ENCODE data around the gene MICU1. TPM values are rescaled to one million over a fixed set of nuclear protein-coding genes. Genes with fewer than 3 reads are reported as not detected.

Gene MICU1
- total and polyA plus RNA-seq, 2 of the 13 experiments (the other 11 are each of a cell fraction or from before 2014, with no cell fraction given) = 32.5 to 56.1 TPM

DNA sequence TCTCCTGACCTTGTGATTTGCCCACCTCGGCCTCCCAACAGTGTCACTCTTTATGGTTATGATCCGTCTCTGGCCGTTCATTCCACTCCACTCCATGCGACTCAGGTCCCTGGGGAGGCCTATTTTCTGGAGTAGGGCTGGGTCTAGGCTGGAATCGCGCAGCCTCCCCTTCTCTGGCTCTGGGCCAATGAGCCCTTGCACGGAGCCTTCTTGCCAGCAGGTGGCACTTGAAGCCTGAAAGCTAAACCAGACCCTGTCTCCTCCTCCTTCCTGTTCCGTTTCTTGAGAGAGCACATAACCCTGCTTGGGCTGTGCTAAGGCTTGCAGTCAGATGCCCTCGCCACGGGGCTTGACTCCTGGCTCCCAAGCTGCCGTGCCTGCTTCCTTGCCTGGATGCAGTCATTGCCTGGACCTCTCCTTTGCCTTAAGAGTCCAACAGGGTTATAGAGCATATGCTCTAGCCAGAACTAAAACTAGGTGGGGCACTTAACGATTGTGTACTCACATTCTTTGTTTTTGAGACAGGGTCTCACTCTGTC, 261.6 kb downstream of the MICU1 start (continued):
- no peak for TF ChIP-seq NR2C2 (CRISPR knock-in tag; IDR thresholded peaks at IDR 0.05; ENCODE audit: borderline replicate concordance)
- no peak for TF ChIP-seq ZNF790 (CRISPR knock-in tag; IDR thresholded peaks at IDR 0.05; ENCODE audit: borderline replicate concordance)
- TF ChIP-seq FIP1L1 (IDR thresholded peaks at IDR 0.05; ENCODE audit: borderline replicate concordance, insufficient read depth, low read depth, low read length) = no peak
- TF ChIP-seq KLF11 (CRISPR knock-in tag; IDR thresholded peaks at IDR 0.05) = no peak
- TF ChIP-seq ZNF619 (CRISPR knock-in tag; IDR thresholded peaks at IDR 0.05) = peak; percentile 85; the same call in 1 of the 2 replicates
- TF ChIP-seq MXD4 (CRISPR knock-in tag; IDR thresholded peaks at IDR 0.05) = no peak
- no peak for TF ChIP-seq ZNF674 (CRISPR knock-in tag; IDR thresholded peaks at IDR 0.05; ENCODE audit: low read depth)
- TF ChIP-seq, protein P1, sequence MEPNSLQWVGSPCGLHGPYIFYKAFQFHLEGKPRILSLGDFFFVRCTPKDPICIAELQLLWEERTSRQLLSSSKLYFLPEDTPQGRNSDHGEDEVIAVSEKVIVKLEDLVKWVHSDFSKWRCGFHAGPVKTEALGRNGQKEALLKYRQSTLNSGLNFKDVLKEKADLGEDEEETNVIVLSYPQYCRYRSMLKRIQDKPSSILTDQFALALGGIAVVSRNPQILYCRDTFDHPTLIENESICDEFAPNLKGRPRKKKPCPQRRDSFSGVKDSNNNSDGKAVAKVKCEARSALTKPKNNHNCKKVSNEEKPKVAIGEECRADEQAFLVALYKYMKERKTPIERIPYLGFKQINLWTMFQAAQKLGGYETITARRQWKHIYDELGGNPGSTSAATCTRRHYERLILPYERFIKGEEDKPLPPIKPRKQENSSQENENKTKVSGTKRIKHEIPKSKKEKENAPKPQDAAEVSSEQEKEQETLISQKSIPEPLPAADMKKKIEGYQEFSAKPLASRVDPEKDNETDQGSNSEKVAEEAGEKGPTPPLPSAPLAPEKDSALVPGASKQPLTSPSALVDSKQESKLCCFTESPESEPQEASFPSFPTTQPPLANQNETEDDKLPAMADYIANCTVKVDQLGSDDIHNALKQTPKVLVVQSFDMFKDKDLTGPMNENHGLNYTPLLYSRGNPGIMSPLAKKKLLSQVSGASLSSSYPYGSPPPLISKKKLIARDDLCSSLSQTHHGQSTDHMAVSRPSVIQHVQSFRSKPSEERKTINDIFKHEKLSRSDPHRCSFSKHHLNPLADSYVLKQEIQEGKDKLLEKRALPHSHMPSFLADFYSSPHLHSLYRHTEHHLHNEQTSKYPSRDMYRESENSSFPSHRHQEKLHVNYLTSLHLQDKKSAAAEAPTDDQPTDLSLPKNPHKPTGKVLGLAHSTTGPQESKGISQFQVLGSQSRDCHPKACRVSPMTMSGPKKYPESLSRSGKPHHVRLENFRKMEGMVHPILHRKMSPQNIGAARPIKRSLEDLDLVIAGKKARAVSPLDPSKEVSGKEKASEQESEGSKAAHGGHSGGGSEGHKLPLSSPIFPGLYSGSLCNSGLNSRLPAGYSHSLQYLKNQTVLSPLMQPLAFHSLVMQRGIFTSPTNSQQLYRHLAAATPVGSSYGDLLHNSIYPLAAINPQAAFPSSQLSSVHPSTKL (CRISPR knock-in tag; IDR thresholded peaks at IDR 0.05) = peak; percentile 10; the same call in 1 of the 2 replicates
- TF ChIP-seq ZNF274 (CRISPR knock-in tag; IDR thresholded peaks at IDR 0.05) = no peak
- TF ChIP-seq ZNF777 (CRISPR knock-in tag; IDR thresholded peaks at IDR 0.05) = no peak
- peak; percentile 54; the same call in 1 of the 2 replicates for TF ChIP-seq REPIN1 (CRISPR knock-in tag; IDR thresholded peaks at IDR 0.05; ENCODE audit: borderline replicate concordance, low read depth)
- TF ChIP-seq, protein P2, sequence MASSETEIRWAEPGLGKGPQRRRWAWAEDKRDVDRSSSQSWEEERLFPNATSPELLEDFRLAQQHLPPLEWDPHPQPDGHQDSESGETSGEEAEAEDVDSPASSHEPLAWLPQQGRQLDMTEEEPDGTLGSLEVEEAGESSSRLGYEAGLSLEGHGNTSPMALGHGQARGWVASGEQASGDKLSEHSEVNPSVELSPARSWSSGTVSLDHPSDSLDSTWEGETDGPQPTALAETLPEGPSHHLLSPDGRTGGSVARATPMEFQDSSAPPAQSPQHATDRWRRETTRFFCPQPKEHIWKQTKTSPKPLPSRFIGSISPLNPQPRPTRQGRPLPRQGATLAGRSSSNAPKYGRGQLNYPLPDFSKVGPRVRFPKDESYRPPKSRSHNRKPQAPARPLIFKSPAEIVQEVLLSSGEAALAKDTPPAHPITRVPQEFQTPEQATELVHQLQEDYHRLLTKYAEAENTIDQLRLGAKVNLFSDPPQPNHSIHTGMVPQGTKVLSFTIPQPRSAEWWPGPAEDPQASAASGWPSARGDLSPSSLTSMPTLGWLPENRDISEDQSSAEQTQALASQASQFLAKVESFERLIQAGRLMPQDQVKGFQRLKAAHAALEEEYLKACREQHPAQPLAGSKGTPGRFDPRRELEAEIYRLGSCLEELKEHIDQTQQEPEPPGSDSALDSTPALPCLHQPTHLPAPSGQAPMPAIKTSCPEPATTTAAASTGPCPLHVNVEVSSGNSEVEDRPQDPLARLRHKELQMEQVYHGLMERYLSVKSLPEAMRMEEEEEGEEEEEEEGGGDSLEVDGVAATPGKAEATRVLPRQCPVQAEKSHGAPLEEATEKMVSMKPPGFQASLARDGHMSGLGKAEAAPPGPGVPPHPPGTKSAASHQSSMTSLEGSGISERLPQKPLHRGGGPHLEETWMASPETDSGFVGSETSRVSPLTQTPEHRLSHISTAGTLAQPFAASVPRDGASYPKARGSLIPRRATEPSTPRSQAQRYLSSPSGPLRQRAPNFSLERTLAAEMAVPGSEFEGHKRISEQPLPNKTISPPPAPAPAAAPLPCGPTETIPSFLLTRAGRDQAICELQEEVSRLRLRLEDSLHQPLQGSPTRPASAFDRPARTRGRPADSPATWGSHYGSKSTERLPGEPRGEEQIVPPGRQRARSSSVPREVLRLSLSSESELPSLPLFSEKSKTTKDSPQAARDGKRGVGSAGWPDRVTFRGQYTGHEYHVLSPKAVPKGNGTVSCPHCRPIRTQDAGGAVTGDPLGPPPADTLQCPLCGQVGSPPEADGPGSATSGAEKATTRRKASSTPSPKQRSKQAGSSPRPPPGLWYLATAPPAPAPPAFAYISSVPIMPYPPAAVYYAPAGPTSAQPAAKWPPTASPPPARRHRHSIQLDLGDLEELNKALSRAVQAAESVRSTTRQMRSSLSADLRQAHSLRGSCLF (CRISPR knock-in tag; IDR thresholded peaks at IDR 0.05; ENCODE audit: borderline replicate concordance) = no peak
- no peak for TF ChIP-seq MIER2 (CRISPR knock-in tag; IDR thresholded peaks at IDR 0.05)
- no peak for TF ChIP-seq DNMT1 (CRISPR knock-in tag; IDR thresholded peaks at IDR 0.05)
- TF ChIP-seq MAF1 (CRISPR knock-in tag; IDR thresholded peaks at IDR 0.05; ENCODE audit: borderline replicate concordance) = no peak
- TF ChIP-seq ADNP (CRISPR knock-in tag; IDR thresholded peaks at IDR 0.05) = no peak
- TF ChIP-seq KDM3A (CRISPR knock-in tag; IDR thresholded peaks at IDR 0.05; ENCODE audit: low read depth) = no peak
- no peak for TF ChIP-seq CBX2 (IDR thresholded peaks at IDR 0.05; ENCODE audit: low read depth, low read length)
- no peak for TF ChIP-seq CBX2 (CRISPR knock-in tag; IDR thresholded peaks at IDR 0.05; ENCODE audit: low read depth)
- TF ChIP-seq ZNF547 (CRISPR knock-in tag; IDR thresholded peaks at IDR 0.05) = no peak; the same call in 1 of the 2 replicates
- no peak for TF ChIP-seq ZNF563 (CRISPR knock-in tag; IDR thresholded peaks at IDR 0.05)
- no peak for TF ChIP-seq HDAC2 (CRISPR knock-in tag; IDR thresholded peaks at IDR 0.05)
- no peak for TF ChIP-seq ZBTB1 (CRISPR knock-in tag; IDR thresholded peaks at IDR 0.05; ENCODE audit: borderline replicate concordance)
- TF ChIP-seq, protein P3, sequence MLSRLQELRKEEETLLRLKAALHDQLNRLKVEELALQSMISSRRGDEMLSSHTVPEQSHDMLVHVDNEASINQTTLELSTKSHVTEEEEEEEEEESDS (CRISPR knock-in tag; IDR thresholded peaks at IDR 0.05; ENCODE audit: borderline replicate concordance) = no peak

Measured in HepG2 (cell line).